HepG2 (cell line): ENCODE measurements around the gene BPIFA2. TPM values are rescaled to one million over a fixed set of nuclear protein-coding genes. Genes with fewer than 3 reads are reported as not detected.

Experiments
- E2F5 ChIP-seq: sonication (generic); formaldehyde crosslinking; conservative IDR thresholded peaks from 2 replicates; pipeline ENCODE4 v1.4.0; 2020; ENCODE audit warnings: missing genetic modification reagents
- FOXP4 ChIP-seq: sonication (generic); formaldehyde crosslinking; IDR thresholded peaks from 2 replicates; pipeline ENCODE4 v1.4.0; 2020; ENCODE audit warnings: missing genetic modification reagents
- GATA4 ChIP-seq: sonication (generic); IDR thresholded peaks from 2 replicates; pipeline ENCODE4 v1.6.1; 2016; ENCODE audit warnings: antibody characterized with exemption, low read depth, borderline replicate concordance
- HNF1A ChIP-seq, 2 experiments: sonication (generic) in 1 of 2; formaldehyde crosslinking in 1 of 2; IDR thresholded peaks; 2 replicates each; pipeline versions ENCODE4 v1.4.0 to v1.6.1; 2016 to 2020; ENCODE audit warnings: borderline replicate concordance in 1 of 2, low read depth in 1 of 2, mild to moderate bottlenecking in 1 of 2, missing genetic modification reagents in 1 of 2
- KDM5A ChIP-seq: fragments of 200-600 bp; sonication (generic); IDR thresholded peaks from 2 replicates; pipeline ENCODE4 v1.7.0; 2018; ENCODE audit warnings: antibody characterized with exemption, mild to moderate bottlenecking, low read length, borderline replicate concordance
- MIER2 ChIP-seq: IDR thresholded peaks from 2 replicates; pipeline ENCODE4 v1.6.1; 2016; ENCODE audit warnings: missing biosample characterization, missing genetic modification reagents
- RCOR2 ChIP-seq: IDR thresholded peaks from 2 replicates; pipeline ENCODE4 v1.6.1; 2016; ENCODE audit warnings: missing biosample characterization, missing genetic modification reagents
- SUZ12 ChIP-seq: fragments of 150-350 bp; IDR thresholded peaks from 2 replicates; pipeline ENCODE4 v1.6.1; 2014; ENCODE audit warnings: low read depth, low read length
- THRA ChIP-seq: sonication (generic); formaldehyde crosslinking; IDR thresholded peaks from 2 replicates; pipeline ENCODE4 v1.4.0; 2020; ENCODE audit warnings: missing genetic modification reagents, borderline replicate concordance
- ZFP36L1 ChIP-seq: sonication (generic); formaldehyde crosslinking; IDR thresholded peaks from 2 replicates; pipeline ENCODE4 v1.8.0; 2022; ENCODE audit warnings: mild to moderate bottlenecking, missing genetic modification reagents, moderate library complexity
- ZMYM3 ChIP-seq: sonication (generic); formaldehyde crosslinking; IDR thresholded peaks from 2 replicates; pipeline ENCODE4 v1.5.1; 2020; ENCODE audit warnings: mild to moderate bottlenecking, missing genetic modification reagents
- ZNF264 ChIP-seq: sonication (generic); formaldehyde crosslinking; IDR thresholded peaks from 2 replicates; pipeline ENCODE4 v1.4.0; 2020; ENCODE audit warnings: missing genetic modification reagents
- ZNF280D ChIP-seq: sonication (generic); formaldehyde crosslinking; IDR thresholded peaks from 2 replicates; pipeline ENCODE4 v1.5.1; 2020; ENCODE audit warnings: mild to moderate bottlenecking, missing genetic modification reagents
- ZNF350 ChIP-seq: sonication (generic); formaldehyde crosslinking; IDR thresholded peaks from 2 replicates; pipeline ENCODE4 v1.4.0; 2020; ENCODE audit warnings: mild to moderate bottlenecking, low read depth, missing genetic modification reagents, borderline replicate concordance
- ZNF546 ChIP-seq: sonication (generic); formaldehyde crosslinking; conservative IDR thresholded peaks from 2 replicates; pipeline ENCODE4 v1.8.1; 2023; ENCODE audit warnings: mild to moderate bottlenecking, missing genetic modification reagents
- ZNF816 ChIP-seq: sonication (generic); formaldehyde crosslinking; IDR thresholded peaks from 2 replicates; pipeline ENCODE4 v1.8.0; 2022; ENCODE audit warnings: missing genetic modification reagents, mild to moderate bottlenecking, borderline replicate concordance
- polyA plus RNA-seq, 8 experiments: library from polyadenylated mRNA; depleted of rRNA in 3 of 8; stranded (reverse) in 7 of 8; unstranded in 1 of 8; fragments of >200 nt; fragmentation: Illumina TruSeq in 4 of 8; extraction: Trizol in 4 of 8; gene quantifications; 2 replicates each; pipeline versions ENCODE4 v1.2.1 to v1.2.3, GENCODE V29; 2011 to 2016; ENCODE audit warnings: low read depth in 4 of 8, missing spikeins in 1 of 8, mixed read lengths in 1 of 8; ENCODE audit not compliant: insufficient read depth in 1 of 8
- total RNA-seq, 5 experiments: library from RNA; depleted of rRNA; stranded (reverse); fragments of >200 nt; fragmentation: Illumina TruSeq; extraction: Trizol; gene quantifications; 2 replicates each; pipeline ENCODE4 v1.2.3, GENCODE V29; 2016; ENCODE audit warnings: low read depth in 1 of 5

Gene BPIFA2
- total and polyA plus RNA-seq, 2 of the 13 experiments (the other 11 are each of a cell fraction or from before 2014, with no cell fraction given) = not detected

- TF ChIP-seq HNF1A (IDR thresholded peaks at IDR 0.05; ENCODE audit: low read depth) = no peak
- TF ChIP-seq HNF1A (CRISPR knock-in tag; IDR thresholded peaks at IDR 0.05; ENCODE audit: borderline replicate concordance) = peak; percentile 68; the same call in 1 of the 2 replicates
- TF ChIP-seq ZFP36L1 (CRISPR knock-in tag) = no peak
- peak; percentile 41; the same call in 1 of the 2 replicates for TF ChIP-seq ZMYM3 (CRISPR knock-in tag)
- no peak for TF ChIP-seq ZNF546
- TF ChIP-seq GATA4 = peak; percentile 54; the same call in 1 of the 2 replicates
- peak; percentile 50; the same call in 1 of the 2 replicates for TF ChIP-seq RCOR2 (CRISPR knock-in tag)
- TF ChIP-seq ZNF280D (CRISPR knock-in tag) = no peak
- no peak for TF ChIP-seq KDM5A
- TF ChIP-seq E2F5 = no peak
- peak; percentile 61; the same call in 1 of the 2 replicates for TF ChIP-seq MIER2 (CRISPR knock-in tag)
- TF ChIP-seq FOXP4 (CRISPR knock-in tag) = peak; percentile 82
- no peak for TF ChIP-seq ZNF816
- TF ChIP-seq THRA = peak; percentile 82
- no peak for TF ChIP-seq SUZ12
- 0 out of 2 replicates have a peak, but pooled peaks have one; percentile 28 for TF ChIP-seq ZNF264 (CRISPR knock-in tag)
- 0 out of 2 replicates have a peak, but pooled peaks have one; percentile 31 for TF ChIP-seq ZNF350
Measured at GRCh38 chr20:33127422-33128097, 40.4 kb upstream of the BPIFA2 start (continued).
